ENCODE data around the gene UNC5A. TPM values are rescaled to one million over a fixed set of nuclear protein-coding genes. Genes with fewer than 3 reads are reported as not detected.

Gene UNC5A
- total and polyA plus RNA-seq, 2 of the 8 experiments (the other 6 are each of a cell fraction or from before 2014, with no cell fraction given): 4.0 to 7.6 TPM

- Histone ChIP-seq H3K79me1 (ENCODE audit: low read depth, low read length) (no peaks in the 10 kb centered on the region), H2BK5ac (ENCODE audit: low read depth, low read length) (no peak overlapping the region), H3K4ac (replicated peaks; ENCODE audit: insufficient read length, low read depth, low read length) (no peak overlapping the region), H3K14ac (ENCODE audit: insufficient read length) (no peak overlapping the region), H3K4me2 (ENCODE audit: insufficient read depth in 1 of 2, low read depth in 2 of 2, low read length in 2 of 2) (no peak overlapping the region), H4K8ac (ENCODE audit: extremely low read depth, insufficient read depth, low read length) (no peak overlapping the region; the same call in 1 of the 2 replicates), H3K18ac (ENCODE audit: extremely low read depth, low read length) (no peak overlapping the region; the same call in 1 of the 2 replicates), H2AFZ (ENCODE audit: low read length) (no peak overlapping the region), H3K9me3 (ENCODE audit: insufficient read depth in 2 of 2, low read depth in 1 of 2, low read length in 1 of 2) (no peaks in the 10 kb centered on the region), H3K23me2 (ENCODE audit: low read depth, low read length) (no peaks in the 10 kb centered on the region), H3K56ac (replicated peaks; ENCODE audit: insufficient read length, low read depth, low read length) (no peak overlapping the region), H3K9ac (replicated peaks in 1 of 4; ENCODE audit: extremely low read depth in 1 of 4, low read depth in 3 of 4, low read length in 3 of 4) (no peak overlapping the region), H2BK120ac (replicated peaks; ENCODE audit: low read depth, low read length) (no peak overlapping the region), H4K91ac (replicated peaks; ENCODE audit: insufficient read length, low read length) (no peak overlapping the region), H3K23ac (ENCODE audit: insufficient read length) (no peak overlapping the region), H3K27ac (ENCODE audit: low read depth, low read length) (no peak overlapping the region), H2AK5ac (ENCODE audit: low read depth, low read length) (no peak overlapping the region), H2BK20ac (ENCODE audit: low read length) (no peak overlapping the region), H3K79me2 (ENCODE audit: control insufficient read depth in 1 of 2, insufficient read depth in 2 of 2, low read length in 2 of 2) (no peaks in the 10 kb centered on the region), H3K4me3 (ENCODE audit: extremely low read depth in 1 of 4, insufficient read depth in 2 of 4, low read depth in 3 of 4, low read length in 4 of 4) (no peak overlapping the region), H2BK15ac (ENCODE audit: low read length) (no peak overlapping the region), H4K5ac (ENCODE audit: insufficient read length, low read depth, low read length) (no peak overlapping the region), H4K20me1 (replicated peaks in 1 of 2; ENCODE audit: control insufficient read depth in 1 of 2, insufficient read depth in 2 of 2, low read length in 2 of 2) (peaks cover 0 to 1% of the 10 kb centered on the region in 2 experiments), H3K36me3 (ENCODE audit: control insufficient read depth in 2 of 4, insufficient read depth in 4 of 4, low read length in 3 of 4) (no peaks in the 10 kb centered on the region), H3K27me3 (replicated peaks in 1 of 4; ENCODE audit: control insufficient read depth in 3 of 4, extremely low read depth in 1 of 4, insufficient read depth in 3 of 4, low read length in 3 of 4) (no peaks in the 10 kb centered on the region), H2BK12ac (ENCODE audit: low read depth, low read length) (no peak overlapping the region), H3K4me1 (replicated peaks in 1 of 4; ENCODE audit: control insufficient read depth in 3 of 4, insufficient read depth in 4 of 4, low read length in 3 of 4) (peaks cover 0 to 5% (median 3%) of the 10 kb centered on the region in 4 experiments; a peak in 5 of 7 replicates)
- TF ChIP-seq MAFK (IDR thresholded peaks at IDR 0.05; ENCODE audit: low read depth, low read length): no peak
- no peak for TF ChIP-seq SIRT6 (IDR thresholded peaks at IDR 0.05; ENCODE audit: low read length)
- TF ChIP-seq PHF8 (conservative IDR thresholded peaks at IDR 0.05; ENCODE audit: low read depth, low read length): no peak
- no peak for TF ChIP-seq KDM4A (IDR thresholded peaks at IDR 0.05; ENCODE audit: low read depth, low read length, severe bottlenecking)
- FAIRE-seq: no peak
- ChIA-PET CTCF (ENCODE audit: partially characterized antibody) (interaction anchor here (0.6 to 4.9 kb wide), 4 partner anchors 12 to 196 kb away, joined by 3 to 17 read pairs (median 3); no protein-coding TSS in a partner anchor), POLR2A (ENCODE audit: partially characterized antibody) (interaction anchor here (0.7 kb wide), 1 partner anchor 323 kb away, joined by 3 read pairs; no protein-coding TSS in a partner anchor)
- WGBS, 2 experiments (ENCODE audit: extremely low coverage in 1 of 2, insufficient coverage in 1 of 2, insufficient read length in 1 of 2, insufficient replicate concordance in 2 of 2, low coverage in 1 of 2, low lambda C conversion rate in 2 of 2, missing lambda C conversion rate in 1 of 2): 82% methylated on average over 17 of the region's 19 CpGs; no CpG with 5 or more reads in 1 of the 2 experiments
- no peak for DNase-seq (ENCODE audit: low read depth in 1 of 2, low spot score in 2 of 2)
Observed at GRCh38 chr5:176857216-176857893, 47.0 kb downstream of the UNC5A start.

All from H1 (cell line).